K562 (cell line): Measurements from ENCODE around the gene ID4.

Experiments
- NR2C2 ChIP-seq, 2 experiments: fragments of 200-800 bp in 1 of 2; sonication (Bioruptor generic) in 1 of 2; sonication (generic) in 1 of 2; formaldehyde crosslinking in 1 of 2; IDR thresholded peaks; 2 replicates each; pipeline versions ENCODE4 v1.6.1 to v1.8.0; 2016 to 2022; ENCODE audit warnings: mild to moderate bottlenecking in 1 of 2, missing compliant biosample characterization in 1 of 2, missing genetic modification characterization in 1 of 2, missing genetic modification reagents in 1 of 2
- TEAD4 ChIP-seq, 2 experiments: sonication (generic) in 1 of 2; formaldehyde crosslinking in 1 of 2; IDR thresholded peaks; 2 replicates each; pipeline versions ENCODE4 v1.6.1 to v1.8.0; 2012 to 2022; ENCODE audit warnings: borderline replicate concordance in 1 of 2, inconsistent platforms in 1 of 2, low read length in 1 of 2, mild to moderate bottlenecking in 1 of 2, missing genetic modification reagents in 1 of 2
- ZKSCAN8 ChIP-seq: fragments of 200-800 bp; sonication (Bioruptor generic); IDR thresholded peaks from 2 replicates; pipeline ENCODE4 v1.6.1; 2016; ENCODE audit warnings: missing genetic modification characterization, missing compliant biosample characterization
- ZNF384 ChIP-seq: IDR thresholded peaks from 2 replicates; pipeline ENCODE4 v1.6.1; 2012; ENCODE audit warnings: low read depth, low read length, improper control_type of control experiment
- ZNF512 ChIP-seq: IDR thresholded peaks from 2 replicates; pipeline ENCODE4 v1.6.1; 2016; ENCODE audit warnings: missing genetic modification characterization, missing compliant biosample characterization
- TF ChIP-seq, protein P1 (sequence below): sonication (generic); formaldehyde crosslinking; IDR thresholded peaks from 2 replicates; pipeline ENCODE4 v1.9.0; 2022; ENCODE audit warnings: mild to moderate bottlenecking, missing genetic modification reagents
- TF ChIP-seq, protein P2 (sequence below), 3 experiments: IDR thresholded peaks in 2 of 3; conservative IDR thresholded peaks in 1 of 3; 2 replicates each; pipeline ENCODE4 v1.5.1; 2011 to 2012; ENCODE audit warnings: low read length in 3 of 3, mild to moderate bottlenecking in 3 of 3, control low read depth in 2 of 3, improper control_type of control experiment in 1 of 3, inconsistent platforms in 1 of 3, low read depth in 1 of 3, mixed read lengths in 1 of 3, moderate library complexity in 1 of 3; ENCODE audit not compliant: insufficient read depth in 2 of 3
- TF ChIP-seq, protein P3 (sequence below): fragments of 250-450 bp; sonication (Bioruptor Pico); IDR thresholded peaks from 2 replicates; pipeline ENCODE4 v1.4.0; 2020

GRCh38 chr6:19796452-19796851, 40.7 kb upstream of the ID4 start:
- TF ChIP-seq ZNF512 (tag) (no peak), NR2C2 (CRISPR knock-in tag; IDR thresholded peaks at IDR 0.05) (no peak), NR2C2 (tag; IDR thresholded peaks at IDR 0.05) (no peak), TEAD4 (IDR thresholded peaks at IDR 0.05; ENCODE audit: low read length) (no peak), TEAD4 (CRISPR knock-in tag; IDR thresholded peaks at IDR 0.05; ENCODE audit: borderline replicate concordance) (no peak), ZNF384 (no peak), ZKSCAN8 (CRISPR knock-in tag) (no peak)
- TF ChIP-seq, protein P1, sequence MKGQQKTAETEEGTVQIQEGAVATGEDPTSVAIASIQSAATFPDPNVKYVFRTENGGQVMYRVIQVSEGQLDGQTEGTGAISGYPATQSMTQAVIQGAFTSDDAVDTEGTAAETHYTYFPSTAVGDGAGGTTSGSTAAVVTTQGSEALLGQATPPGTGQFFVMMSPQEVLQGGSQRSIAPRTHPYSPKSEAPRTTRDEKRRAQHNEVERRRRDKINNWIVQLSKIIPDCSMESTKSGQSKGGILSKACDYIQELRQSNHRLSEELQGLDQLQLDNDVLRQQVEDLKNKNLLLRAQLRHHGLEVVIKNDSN: no peak
- TF ChIP-seq, protein P2, sequence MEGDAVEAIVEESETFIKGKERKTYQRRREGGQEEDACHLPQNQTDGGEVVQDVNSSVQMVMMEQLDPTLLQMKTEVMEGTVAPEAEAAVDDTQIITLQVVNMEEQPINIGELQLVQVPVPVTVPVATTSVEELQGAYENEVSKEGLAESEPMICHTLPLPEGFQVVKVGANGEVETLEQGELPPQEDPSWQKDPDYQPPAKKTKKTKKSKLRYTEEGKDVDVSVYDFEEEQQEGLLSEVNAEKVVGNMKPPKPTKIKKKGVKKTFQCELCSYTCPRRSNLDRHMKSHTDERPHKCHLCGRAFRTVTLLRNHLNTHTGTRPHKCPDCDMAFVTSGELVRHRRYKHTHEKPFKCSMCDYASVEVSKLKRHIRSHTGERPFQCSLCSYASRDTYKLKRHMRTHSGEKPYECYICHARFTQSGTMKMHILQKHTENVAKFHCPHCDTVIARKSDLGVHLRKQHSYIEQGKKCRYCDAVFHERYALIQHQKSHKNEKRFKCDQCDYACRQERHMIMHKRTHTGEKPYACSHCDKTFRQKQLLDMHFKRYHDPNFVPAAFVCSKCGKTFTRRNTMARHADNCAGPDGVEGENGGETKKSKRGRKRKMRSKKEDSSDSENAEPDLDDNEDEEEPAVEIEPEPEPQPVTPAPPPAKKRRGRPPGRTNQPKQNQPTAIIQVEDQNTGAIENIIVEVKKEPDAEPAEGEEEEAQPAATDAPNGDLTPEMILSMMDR (IDR thresholded peaks at IDR 0.05 in 2 of 3, conservative IDR thresholded peaks at IDR 0.05 in 1 of 3; ENCODE audit: insufficient read depth in 2 of 3, low read depth in 1 of 3, low read length in 3 of 3): no peak
- TF ChIP-seq, protein P3, sequence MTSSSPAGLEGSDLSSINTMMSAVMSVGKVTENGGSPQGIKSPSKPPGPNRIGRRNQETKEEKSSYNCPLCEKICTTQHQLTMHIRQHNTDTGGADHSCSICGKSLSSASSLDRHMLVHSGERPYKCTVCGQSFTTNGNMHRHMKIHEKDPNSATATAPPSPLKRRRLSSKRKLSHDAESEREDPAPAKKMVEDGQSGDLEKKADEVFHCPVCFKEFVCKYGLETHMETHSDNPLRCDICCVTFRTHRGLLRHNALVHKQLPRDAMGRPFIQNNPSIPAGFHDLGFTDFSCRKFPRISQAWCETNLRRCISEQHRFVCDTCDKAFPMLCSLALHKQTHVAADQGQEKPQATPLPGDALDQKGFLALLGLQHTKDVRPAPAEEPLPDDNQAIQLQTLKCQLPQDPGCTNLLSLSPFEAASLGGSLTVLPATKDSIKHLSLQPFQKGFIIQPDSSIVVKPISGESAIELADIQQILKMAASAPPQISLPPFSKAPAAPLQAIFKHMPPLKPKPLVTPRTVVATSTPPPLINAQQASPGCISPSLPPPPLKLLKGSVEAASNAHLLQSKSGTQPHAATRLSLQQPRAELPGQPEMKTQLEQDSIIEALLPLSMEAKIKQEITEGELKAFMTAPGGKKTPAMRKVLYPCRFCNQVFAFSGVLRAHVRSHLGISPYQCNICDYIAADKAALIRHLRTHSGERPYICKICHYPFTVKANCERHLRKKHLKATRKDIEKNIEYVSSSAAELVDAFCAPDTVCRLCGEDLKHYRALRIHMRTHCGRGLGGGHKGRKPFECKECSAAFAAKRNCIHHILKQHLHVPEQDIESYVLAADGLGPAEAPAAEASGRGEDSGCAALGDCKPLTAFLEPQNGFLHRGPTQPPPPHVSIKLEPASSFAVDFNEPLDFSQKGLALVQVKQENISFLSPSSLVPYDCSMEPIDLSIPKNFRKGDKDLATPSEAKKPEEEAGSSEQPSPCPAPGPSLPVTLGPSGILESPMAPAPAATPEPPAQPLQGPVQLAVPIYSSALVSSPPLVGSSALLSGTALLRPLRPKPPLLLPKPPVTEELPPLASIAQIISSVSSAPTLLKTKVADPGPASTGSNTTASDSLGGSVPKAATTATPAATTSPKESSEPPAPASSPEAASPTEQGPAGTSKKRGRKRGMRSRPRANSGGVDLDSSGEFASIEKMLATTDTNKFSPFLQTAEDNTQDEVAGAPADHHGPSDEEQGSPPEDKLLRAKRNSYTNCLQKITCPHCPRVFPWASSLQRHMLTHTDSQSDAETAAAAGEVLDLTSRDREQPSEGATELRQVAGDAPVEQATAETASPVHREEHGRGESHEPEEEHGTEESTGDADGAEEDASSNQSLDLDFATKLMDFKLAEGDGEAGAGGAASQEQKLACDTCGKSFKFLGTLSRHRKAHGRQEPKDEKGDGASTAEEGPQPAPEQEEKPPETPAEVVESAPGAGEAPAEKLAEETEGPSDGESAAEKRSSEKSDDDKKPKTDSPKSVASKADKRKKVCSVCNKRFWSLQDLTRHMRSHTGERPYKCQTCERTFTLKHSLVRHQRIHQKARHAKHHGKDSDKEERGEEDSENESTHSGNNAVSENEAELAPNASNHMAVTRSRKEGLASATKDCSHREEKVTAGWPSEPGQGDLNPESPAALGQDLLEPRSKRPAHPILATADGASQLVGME (CRISPR knock-in tag): no peak
